Liver (tissue), 9 donors: Measurements from ENCODE around the gene RAPGEF4. TPM values are rescaled to one million over a fixed set of nuclear protein-coding genes. Genes with fewer than 3 reads are reported as not detected.

Experiments used
- DNase-seq: peaks from one replicate; pipeline ENCODE4 v3.0.0-alpha.2; 2017; ENCODE audit warnings: low spot score
- H3K27ac ChIP-seq, 2 donors: one replicate each; pipeline ENCODE4 v1.7.0; 2013; ENCODE audit warnings: inconsistent platforms in 2 of 2, low read length in 2 of 2, control low read depth in 1 of 2, low read depth in 1 of 2, mild to moderate bottlenecking in 1 of 2
- H3K27me3 ChIP-seq, 4 donors: one replicate each; pipeline versions ENCODE4 v1.6.1 to v1.7.0; 2013; ENCODE audit warnings: low read length in 3 of 4, inconsistent platforms in 1 of 4, mild to moderate bottlenecking in 1 of 4, moderate library complexity in 1 of 4; ENCODE audit not compliant: control insufficient read depth in 4 of 4, insufficient read depth in 4 of 4
- H3K36me3 ChIP-seq, 4 donors: one replicate each; pipeline versions ENCODE4 v1.6.1 to v1.7.0; 2013; ENCODE audit warnings: low read length in 3 of 4, mild to moderate bottlenecking in 3 of 4, low read depth in 1 of 4, moderate library complexity in 1 of 4; ENCODE audit not compliant: control insufficient read depth in 4 of 4, insufficient read depth in 3 of 4
- H3K4me1 ChIP-seq, 4 donors: one replicate each; pipeline versions ENCODE4 v1.6.1 to v1.7.0; 2013; ENCODE audit warnings: low read length in 3 of 4, mild to moderate bottlenecking in 3 of 4, moderate library complexity in 1 of 4; ENCODE audit not compliant: control insufficient read depth in 4 of 4, insufficient read depth in 4 of 4
- H3K4me3 ChIP-seq, 3 donors: one replicate each; pipeline versions ENCODE4 v1.6.1 to v1.7.0; 2013; ENCODE audit warnings: low read length in 3 of 3, control low read depth in 1 of 3, low read depth in 1 of 3, mild to moderate bottlenecking in 1 of 3
- H3K9ac ChIP-seq, 2 donors: one replicate each; pipeline ENCODE4 v1.7.0; 2013; ENCODE audit warnings: low read length in 2 of 2, mild to moderate bottlenecking in 2 of 2, moderate library complexity in 2 of 2, control low read depth in 1 of 2, low read depth in 1 of 2
- H3K9me3 ChIP-seq, 4 donors: one replicate each; pipeline versions ENCODE4 v1.6.1 to v1.7.0; 2013; ENCODE audit warnings: low read length in 3 of 4; ENCODE audit not compliant: control insufficient read depth in 4 of 4
- EGR1 ChIP-seq, 2 donors: IDR thresholded peaks; 2 replicates each; pipeline ENCODE4 v1.6.1; 2016 to 2018; ENCODE audit warnings: antibody characterized with exemption in 2 of 2, low read depth in 2 of 2
- FOXA1 ChIP-seq: IDR thresholded peaks from 2 replicates; pipeline ENCODE4 v1.6.1; 2016; ENCODE audit warnings: antibody characterized with exemption
- FOXA2 ChIP-seq: IDR thresholded peaks from 2 replicates; pipeline ENCODE4 v1.6.1; 2016; ENCODE audit warnings: antibody characterized with exemption
- GABPA ChIP-seq, 2 donors: IDR thresholded peaks in 1 of 2; conservative IDR thresholded peaks in 1 of 2; 2 replicates each; pipeline ENCODE4 v1.6.1; 2016; ENCODE audit warnings: antibody characterized with exemption in 2 of 2, mild to moderate bottlenecking in 1 of 2, moderate library complexity in 1 of 2
- HNF4A ChIP-seq, 2 donors: conservative IDR thresholded peaks; 2 replicates each; pipeline ENCODE4 v1.6.1; 2016; ENCODE audit warnings: antibody characterized with exemption in 2 of 2, mild to moderate bottlenecking in 2 of 2
- HNF4G ChIP-seq: IDR thresholded peaks from 2 replicates; pipeline ENCODE4 v1.6.1; 2016; ENCODE audit warnings: antibody characterized with exemption
- JUND ChIP-seq, 2 donors: IDR thresholded peaks; 2 replicates each; pipeline ENCODE4 v1.6.1; 2016; ENCODE audit warnings: antibody characterized with exemption in 2 of 2
- NR2F2 ChIP-seq: IDR thresholded peaks from 2 replicates; pipeline ENCODE4 v1.6.1; 2016; ENCODE audit warnings: antibody characterized with exemption
- RAD21 ChIP-seq, 2 donors: IDR thresholded peaks; 2 replicates each; pipeline ENCODE4 v1.6.1; 2016; ENCODE audit warnings: antibody characterized with exemption in 2 of 2, mild to moderate bottlenecking in 2 of 2
- RXRA ChIP-seq, 2 donors: IDR thresholded peaks; 2 replicates each; pipeline ENCODE4 v1.6.1; 2017 to 2018; ENCODE audit warnings: antibody characterized with exemption in 2 of 2, mild to moderate bottlenecking in 1 of 2
- SP1 ChIP-seq: IDR thresholded peaks from 2 replicates; pipeline ENCODE4 v1.6.1; 2018; ENCODE audit warnings: antibody characterized with exemption, mild to moderate bottlenecking
- TAF1 ChIP-seq: conservative IDR thresholded peaks from 2 replicates; pipeline ENCODE4 v1.6.1; 2016; ENCODE audit warnings: antibody characterized with exemption, mild to moderate bottlenecking
- YY1 ChIP-seq: IDR thresholded peaks from 2 replicates; pipeline ENCODE4 v1.6.1; 2016; ENCODE audit warnings: antibody characterized with exemption, mild to moderate bottlenecking
- WGBS: extraction: QIAGEN DNeasy Blood & Tissue Kit; methylation state at CpG from one replicate; pipeline ENCODE4 v1.1.7; 2013; 5-methylcytosine and 5-hydroxymethylcytosine counted together
- polyA plus RNA-seq, 2 donors: library from polyadenylated mRNA; stranded (reverse) in 1 of 2; unstranded in 1 of 2; fragments of 200-250 nt in 1 of 2; fragments of >200 nt in 1 of 2; fragmentation: Nextera tagmentation in 1 of 2; extraction: Ambion mirVana in 1 of 2; gene quantifications; one replicate each; pipeline versions ENCODE4 v1.2.1 to v1.2.3, GENCODE V29; 2013 to 2015
- total RNA-seq, 2 donors: library from RNA; depleted of rRNA; stranded (reverse); fragments of >200 nt; gene quantifications; one replicate each; pipeline ENCODE4 v1.2.3, GENCODE V29; 2014
- TF ChIP-seq, protein P1 (sequence below): IDR thresholded peaks from 2 replicates; pipeline ENCODE4 v1.6.1; 2016; ENCODE audit warnings: antibody characterized with exemption
- TF ChIP-seq, protein P2 (sequence below): IDR thresholded peaks from 2 replicates; pipeline ENCODE4 v1.6.1; 2016; ENCODE audit warnings: antibody characterized with exemption
- TF ChIP-seq, protein P3 (sequence below): IDR thresholded peaks from 2 replicates; pipeline ENCODE4 v1.6.1; 2016; ENCODE audit warnings: antibody characterized with exemption
- TF ChIP-seq, protein P4 (sequence below): fragments of 150-350 bp; IDR thresholded peaks from 2 replicates; pipeline ENCODE4 v1.5.1; 2017; ENCODE audit warnings: improper control_type of control experiment, low read depth, low read length; ENCODE audit not compliant: missing input control
- TF ChIP-seq, protein P5 (sequence below): IDR thresholded peaks from 2 replicates; pipeline ENCODE4 v1.6.1; 2016; ENCODE audit warnings: antibody characterized with exemption, mild to moderate bottlenecking
- donor health status: healthy.
- donor health status: healthy.
- donor health status: healthy.
- donor health status: healthy.
- donor health status: healthy.

The RAPGEF4 gene
- total and polyA plus RNA-seq, 4 donors: 1.5 to 18.2 (median 8.3) TPM

DNA sequence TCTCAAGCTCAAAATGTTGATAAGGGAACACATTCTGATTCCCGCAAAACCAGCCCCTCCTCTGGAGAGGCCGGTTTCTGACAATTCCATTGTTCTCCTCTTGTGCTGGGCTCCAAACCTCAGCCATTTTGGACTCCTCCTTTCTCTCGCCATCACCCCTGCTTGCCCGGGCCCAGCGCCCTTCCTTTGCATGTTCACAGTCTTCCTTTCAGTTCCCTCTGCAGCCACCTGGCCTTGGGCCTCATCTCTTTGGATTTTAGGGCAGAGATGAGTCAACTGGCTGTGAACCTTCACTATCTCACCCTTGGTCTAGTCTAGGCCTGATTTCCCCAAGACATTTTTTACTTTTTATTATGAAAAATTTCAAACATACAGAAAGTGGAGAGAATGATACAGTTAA, 184.1 kb downstream of the RAPGEF4 start (continued):
- TF ChIP-seq TAF1: no peak

DNA sequence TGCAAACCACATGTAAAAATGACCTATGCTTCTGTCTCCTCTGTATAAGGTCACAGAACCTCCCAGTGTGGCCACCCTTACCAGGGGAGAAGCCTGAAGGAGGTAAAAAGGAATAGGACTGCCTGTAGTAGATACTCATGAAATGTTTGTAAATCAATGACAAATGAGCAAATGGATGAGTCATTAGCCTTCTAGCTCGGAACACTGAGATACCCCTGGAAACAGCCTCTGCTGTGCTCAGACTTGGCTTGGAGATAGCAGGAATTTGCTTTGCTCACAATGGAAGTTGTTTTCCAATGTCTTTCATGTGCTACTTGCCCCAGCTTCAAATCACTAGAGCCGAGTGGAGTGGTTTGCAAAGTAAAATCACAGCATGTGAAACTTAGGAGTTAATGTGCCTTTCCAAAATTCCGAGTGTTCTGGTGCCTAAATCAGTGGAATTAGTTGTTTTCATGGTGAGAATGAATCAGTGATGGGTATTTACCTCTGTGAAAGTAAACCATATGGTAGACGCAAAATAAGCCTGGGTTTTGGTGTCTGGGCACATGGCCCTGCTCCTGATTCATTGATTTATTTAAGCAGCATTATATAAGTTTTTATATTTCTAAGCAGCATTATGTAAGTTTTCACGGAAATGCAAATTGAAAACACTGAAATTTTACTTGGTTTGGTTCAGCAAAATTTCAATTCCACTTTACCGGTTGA, 186.0 kb downstream of the RAPGEF4 start:
- DNase-seq: no peak
- TF ChIP-seq RXRA (IDR thresholded peaks at IDR 0.05): no peak
- TF ChIP-seq, protein P1, sequence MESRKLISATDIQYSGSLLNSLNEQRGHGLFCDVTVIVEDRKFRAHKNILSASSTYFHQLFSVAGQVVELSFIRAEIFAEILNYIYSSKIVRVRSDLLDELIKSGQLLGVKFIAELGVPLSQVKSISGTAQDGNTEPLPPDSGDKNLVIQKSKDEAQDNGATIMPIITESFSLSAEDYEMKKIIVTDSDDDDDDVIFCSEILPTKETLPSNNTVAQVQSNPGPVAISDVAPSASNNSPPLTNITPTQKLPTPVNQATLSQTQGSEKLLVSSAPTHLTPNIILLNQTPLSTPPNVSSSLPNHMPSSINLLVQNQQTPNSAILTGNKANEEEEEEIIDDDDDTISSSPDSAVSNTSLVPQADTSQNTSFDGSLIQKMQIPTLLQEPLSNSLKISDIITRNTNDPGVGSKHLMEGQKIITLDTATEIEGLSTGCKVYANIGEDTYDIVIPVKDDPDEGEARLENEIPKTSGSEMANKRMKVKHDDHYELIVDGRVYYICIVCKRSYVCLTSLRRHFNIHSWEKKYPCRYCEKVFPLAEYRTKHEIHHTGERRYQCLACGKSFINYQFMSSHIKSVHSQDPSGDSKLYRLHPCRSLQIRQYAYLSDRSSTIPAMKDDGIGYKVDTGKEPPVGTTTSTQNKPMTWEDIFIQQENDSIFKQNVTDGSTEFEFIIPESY: no peak
- TF ChIP-seq, protein P2, sequence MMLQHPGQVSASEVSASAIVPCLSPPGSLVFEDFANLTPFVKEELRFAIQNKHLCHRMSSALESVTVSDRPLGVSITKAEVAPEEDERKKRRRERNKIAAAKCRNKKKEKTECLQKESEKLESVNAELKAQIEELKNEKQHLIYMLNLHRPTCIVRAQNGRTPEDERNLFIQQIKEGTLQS: no peak
- TF ChIP-seq FOXA1: no peak
- TF ChIP-seq NR2F2: no peak
- no peak for TF ChIP-seq SP1
- no peak for TF ChIP-seq HNF4G
- TF ChIP-seq TAF1: no peak
- TF ChIP-seq EGR1 (IDR thresholded peaks at IDR 0.05; ENCODE audit: low read depth in 2 of 2): no peak
- TF ChIP-seq, protein P3, sequence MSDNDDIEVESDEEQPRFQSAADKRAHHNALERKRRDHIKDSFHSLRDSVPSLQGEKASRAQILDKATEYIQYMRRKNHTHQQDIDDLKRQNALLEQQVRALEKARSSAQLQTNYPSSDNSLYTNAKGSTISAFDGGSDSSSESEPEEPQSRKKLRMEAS: no peak
- TF ChIP-seq, protein P4, sequence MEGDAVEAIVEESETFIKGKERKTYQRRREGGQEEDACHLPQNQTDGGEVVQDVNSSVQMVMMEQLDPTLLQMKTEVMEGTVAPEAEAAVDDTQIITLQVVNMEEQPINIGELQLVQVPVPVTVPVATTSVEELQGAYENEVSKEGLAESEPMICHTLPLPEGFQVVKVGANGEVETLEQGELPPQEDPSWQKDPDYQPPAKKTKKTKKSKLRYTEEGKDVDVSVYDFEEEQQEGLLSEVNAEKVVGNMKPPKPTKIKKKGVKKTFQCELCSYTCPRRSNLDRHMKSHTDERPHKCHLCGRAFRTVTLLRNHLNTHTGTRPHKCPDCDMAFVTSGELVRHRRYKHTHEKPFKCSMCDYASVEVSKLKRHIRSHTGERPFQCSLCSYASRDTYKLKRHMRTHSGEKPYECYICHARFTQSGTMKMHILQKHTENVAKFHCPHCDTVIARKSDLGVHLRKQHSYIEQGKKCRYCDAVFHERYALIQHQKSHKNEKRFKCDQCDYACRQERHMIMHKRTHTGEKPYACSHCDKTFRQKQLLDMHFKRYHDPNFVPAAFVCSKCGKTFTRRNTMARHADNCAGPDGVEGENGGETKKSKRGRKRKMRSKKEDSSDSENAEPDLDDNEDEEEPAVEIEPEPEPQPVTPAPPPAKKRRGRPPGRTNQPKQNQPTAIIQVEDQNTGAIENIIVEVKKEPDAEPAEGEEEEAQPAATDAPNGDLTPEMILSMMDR: no peak
- TF ChIP-seq HNF4A (conservative IDR thresholded peaks at IDR 0.05): no peak
- TF ChIP-seq, protein P5, sequence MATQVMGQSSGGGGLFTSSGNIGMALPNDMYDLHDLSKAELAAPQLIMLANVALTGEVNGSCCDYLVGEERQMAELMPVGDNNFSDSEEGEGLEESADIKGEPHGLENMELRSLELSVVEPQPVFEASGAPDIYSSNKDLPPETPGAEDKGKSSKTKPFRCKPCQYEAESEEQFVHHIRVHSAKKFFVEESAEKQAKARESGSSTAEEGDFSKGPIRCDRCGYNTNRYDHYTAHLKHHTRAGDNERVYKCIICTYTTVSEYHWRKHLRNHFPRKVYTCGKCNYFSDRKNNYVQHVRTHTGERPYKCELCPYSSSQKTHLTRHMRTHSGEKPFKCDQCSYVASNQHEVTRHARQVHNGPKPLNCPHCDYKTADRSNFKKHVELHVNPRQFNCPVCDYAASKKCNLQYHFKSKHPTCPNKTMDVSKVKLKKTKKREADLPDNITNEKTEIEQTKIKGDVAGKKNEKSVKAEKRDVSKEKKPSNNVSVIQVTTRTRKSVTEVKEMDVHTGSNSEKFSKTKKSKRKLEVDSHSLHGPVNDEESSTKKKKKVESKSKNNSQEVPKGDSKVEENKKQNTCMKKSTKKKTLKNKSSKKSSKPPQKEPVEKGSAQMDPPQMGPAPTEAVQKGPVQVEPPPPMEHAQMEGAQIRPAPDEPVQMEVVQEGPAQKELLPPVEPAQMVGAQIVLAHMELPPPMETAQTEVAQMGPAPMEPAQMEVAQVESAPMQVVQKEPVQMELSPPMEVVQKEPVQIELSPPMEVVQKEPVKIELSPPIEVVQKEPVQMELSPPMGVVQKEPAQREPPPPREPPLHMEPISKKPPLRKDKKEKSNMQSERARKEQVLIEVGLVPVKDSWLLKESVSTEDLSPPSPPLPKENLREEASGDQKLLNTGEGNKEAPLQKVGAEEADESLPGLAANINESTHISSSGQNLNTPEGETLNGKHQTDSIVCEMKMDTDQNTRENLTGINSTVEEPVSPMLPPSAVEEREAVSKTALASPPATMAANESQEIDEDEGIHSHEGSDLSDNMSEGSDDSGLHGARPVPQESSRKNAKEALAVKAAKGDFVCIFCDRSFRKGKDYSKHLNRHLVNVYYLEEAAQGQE: no peak
- no peak for TF ChIP-seq FOXA2
- no peak for TF ChIP-seq JUND (IDR thresholded peaks at IDR 0.05)
- no peak for TF ChIP-seq YY1
- TF ChIP-seq RAD21 (IDR thresholded peaks at IDR 0.05): no peak
- TF ChIP-seq GABPA (IDR thresholded peaks at IDR 0.05 in 1 of 2, conservative IDR thresholded peaks at IDR 0.05 in 1 of 2): no peak
- H3K27ac ChIP-seq: no peak overlapping the region
- H3K9ac ChIP-seq: no peak overlapping the region
- H3K27me3 ChIP-seq: no peaks in the 10 kb centered on the region
- 88% methylated on average over 6 of the region's 6 CpGs for WGBS
- no peak overlapping the region for H3K4me3 ChIP-seq
- no peaks in the 10 kb centered on the region for H3K36me3 ChIP-seq
- H3K9me3 ChIP-seq: no peaks in the 10 kb centered on the region
- no peaks in the 10 kb centered on the region for H3K4me1 ChIP-seq
